G401 (cell line): Measurements from ENCODE around the gene EEF1E1. TPM values are rescaled to one million over a fixed set of nuclear protein-coding genes. Genes with fewer than 3 reads are reported as not detected.

Source experiments
- DNase-seq: peaks from one replicate; pipeline ENCODE4 v3.0.0-alpha.2; 2015; ENCODE audit warnings: low spot score
- in situ Hi-C: cut with HindIII; loops from 2 replicates; pipeline ENCODE4 v1.10.0; 2016; ENCODE audit warnings: low sequenced_read_pairs, mixed read lengths
- total RNA-seq: library from RNA; depleted of rRNA; stranded (reverse); fragments of >200 nt; shearing (Covaris generic); gene quantifications from 2 replicates; pipeline ENCODE4 v1.2.3, GENCODE V29; 2014; rRNA removed

Gene EEF1E1
- 162 and 198 TPM in 2 replicates for total RNA-seq

DNA sequence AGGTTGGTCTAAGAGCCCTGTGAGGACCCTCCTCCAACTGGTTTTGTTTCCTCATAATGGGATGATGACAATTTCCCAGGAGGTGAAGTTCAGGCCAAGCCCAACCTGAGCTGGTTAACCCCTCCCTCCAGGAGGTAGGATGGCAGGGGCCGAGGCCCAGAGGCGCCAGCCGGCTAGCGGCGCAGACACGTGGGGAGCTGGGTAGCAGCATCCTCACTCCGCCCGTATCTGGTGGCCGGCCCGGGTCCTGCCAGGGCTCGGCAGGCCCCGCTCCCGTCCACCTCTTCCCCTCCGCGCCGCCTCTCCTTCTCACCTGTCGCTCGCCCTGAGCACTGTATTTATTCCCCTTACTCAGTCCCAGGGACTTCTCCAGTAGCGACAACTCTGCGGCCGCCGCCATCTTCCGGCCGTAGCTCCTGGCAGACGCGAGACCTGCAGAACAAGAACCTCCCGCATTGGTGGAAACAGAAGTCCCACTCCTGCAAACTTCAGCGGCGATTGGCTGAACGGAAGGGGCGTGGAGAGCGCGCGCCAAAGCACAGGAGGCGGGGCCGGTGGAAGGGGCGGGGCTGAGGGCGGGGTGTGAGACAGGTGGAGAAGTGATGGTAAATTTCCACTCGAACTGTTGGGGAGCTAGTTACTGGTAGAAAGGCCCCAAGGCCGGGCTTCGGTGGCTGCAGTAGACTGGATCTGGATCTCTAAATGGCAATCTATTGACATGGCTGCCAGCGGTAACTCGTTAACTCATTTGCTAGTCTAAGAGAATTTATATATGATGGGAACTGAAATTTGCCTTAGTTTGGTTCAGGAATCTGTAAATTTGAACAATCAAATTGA is at the start of gene EEF1E1:
Gene EEF1E1, minus strand, starts transcription at position 427 of the 837 bp plus-strand sequence. Its CDS starts 27 bp downstream, at position 400.
- peak; percentile 99 for DNase-seq
- in situ Hi-C loops, result no loop called here

DNA sequence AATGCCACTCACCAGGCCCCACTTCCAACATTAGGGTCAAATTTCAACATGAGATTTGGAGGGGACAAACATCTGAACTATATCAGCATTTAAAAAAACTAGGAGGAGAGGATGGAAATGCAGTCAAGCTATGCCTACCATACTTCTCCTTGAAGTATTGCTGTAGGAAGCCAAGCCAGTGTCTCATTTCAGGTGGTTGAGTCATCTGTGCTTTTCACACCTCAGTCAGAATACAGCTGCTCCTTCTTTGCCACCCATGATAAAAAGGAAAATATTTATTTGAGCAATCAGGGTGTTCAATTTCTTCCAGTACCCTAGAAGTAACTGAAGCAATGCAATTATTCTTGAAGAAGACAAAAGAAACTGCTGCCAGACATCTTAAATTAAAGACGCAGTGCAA is 47.0 kb upstream of the EEF1E1 start:
- no peak for DNase-seq
- in situ Hi-C loops, result no loop called here

DNA sequence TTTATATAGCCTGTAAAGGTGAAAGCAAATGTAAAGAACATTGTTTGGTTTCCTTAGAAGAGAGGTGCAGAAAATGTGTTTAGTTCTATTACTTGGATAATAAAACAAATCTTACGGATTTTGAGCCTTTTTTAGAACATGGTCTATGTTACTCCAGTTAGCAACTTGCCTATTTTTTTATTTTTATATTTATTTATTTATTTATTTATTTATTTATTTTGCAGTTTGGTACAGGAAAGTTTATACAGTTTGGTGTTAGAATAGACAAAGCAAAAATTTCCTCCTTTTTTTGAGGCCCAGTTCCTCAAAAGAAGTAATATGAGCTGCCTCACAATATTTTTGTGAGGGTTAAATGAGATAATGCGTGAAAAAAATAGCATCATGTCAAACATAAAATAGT is 41.6 kb upstream of the EEF1E1 start:
- in situ Hi-C loops, result no loop called here
- DNase-seq, result no peak

DNA sequence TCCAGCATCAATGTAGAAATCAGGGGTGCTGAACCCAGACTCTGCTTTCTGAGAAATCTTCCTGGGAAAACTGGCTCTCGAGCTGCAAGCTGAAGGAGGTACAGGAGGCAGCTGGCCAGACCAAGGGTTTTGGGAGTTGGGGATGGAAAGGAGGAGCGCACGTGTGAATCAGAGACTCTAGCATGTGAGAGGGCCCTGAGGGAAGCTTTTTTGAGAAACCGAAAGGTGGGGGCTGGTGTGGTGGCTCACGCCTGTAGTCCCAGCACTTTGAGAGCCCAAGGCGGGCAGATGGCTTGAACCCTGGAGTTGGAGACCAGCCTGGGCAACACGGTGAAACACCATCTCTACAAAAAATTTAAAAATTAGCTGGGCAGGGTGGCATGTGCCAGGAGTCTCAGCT is 37.1 kb upstream of the EEF1E1 start:
- no peak for DNase-seq
- in situ Hi-C loops, result no loop called here

DNA sequence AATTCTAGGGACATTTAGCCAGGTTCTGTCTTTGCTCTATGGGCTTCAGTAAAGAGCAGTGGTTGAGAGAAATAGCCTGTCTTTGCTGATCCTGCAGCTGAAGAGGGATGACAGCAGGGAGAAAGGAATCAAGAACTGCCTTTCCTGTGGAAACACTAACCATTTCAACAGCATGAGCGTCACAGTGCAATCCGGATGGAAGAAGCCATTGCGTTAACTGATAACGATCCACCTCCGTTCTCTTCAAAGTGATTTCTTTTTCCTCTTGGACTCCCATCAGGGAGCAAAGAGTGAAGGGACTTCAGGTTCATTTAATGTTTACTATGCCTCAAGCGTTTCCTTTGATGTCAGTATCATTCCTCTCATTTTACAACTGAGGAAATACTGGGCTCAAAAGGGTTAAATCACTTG is 35.2 kb upstream of the EEF1E1 start:
- in situ Hi-C loops, result no loop called here
- no peak for DNase-seq

DNA sequence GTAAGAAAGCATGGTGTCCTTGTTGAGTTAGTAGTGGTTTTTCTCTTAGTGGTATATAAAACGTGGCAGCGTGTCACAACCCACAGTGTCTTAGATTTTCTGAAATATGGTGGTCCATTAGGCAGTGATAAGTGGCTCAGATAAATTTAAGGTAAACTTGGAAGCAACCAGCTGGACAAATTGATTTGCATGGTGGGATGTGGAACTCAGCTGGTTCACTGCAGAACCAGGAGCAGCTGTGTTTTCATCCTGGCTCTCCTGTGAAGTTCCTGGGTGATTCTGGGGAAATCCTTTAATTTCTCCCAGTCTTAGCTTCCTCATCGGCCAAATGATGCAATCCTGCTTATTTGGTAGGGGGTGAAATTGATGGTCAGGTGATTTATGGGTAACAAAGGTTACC is 32.9 kb upstream of the EEF1E1 start:
- in situ Hi-C loops, result no loop called here
- DNase-seq, result no peak

DNA sequence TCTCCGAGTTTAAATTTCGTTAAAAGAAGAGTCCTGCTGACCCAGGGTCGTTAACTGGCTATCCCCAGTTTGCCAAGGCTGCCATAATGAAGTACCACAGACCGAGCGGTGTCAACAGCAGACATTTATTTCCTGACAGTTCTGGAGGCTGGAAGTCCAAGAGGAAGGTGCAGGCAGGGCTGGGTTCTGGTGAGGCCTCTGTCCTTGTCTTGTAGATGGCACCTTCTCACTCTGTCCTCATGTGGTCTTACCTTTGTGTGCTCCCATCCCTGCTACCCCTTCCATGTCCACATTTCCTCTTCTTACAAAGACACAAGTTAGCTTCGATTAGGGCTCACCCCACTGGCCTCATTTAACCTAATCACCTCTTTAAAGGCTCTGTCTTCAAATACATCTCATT is 29.8 kb upstream of the EEF1E1 start:
- in situ Hi-C loops, result no loop called here
- peak; percentile 2 for DNase-seq

DNA sequence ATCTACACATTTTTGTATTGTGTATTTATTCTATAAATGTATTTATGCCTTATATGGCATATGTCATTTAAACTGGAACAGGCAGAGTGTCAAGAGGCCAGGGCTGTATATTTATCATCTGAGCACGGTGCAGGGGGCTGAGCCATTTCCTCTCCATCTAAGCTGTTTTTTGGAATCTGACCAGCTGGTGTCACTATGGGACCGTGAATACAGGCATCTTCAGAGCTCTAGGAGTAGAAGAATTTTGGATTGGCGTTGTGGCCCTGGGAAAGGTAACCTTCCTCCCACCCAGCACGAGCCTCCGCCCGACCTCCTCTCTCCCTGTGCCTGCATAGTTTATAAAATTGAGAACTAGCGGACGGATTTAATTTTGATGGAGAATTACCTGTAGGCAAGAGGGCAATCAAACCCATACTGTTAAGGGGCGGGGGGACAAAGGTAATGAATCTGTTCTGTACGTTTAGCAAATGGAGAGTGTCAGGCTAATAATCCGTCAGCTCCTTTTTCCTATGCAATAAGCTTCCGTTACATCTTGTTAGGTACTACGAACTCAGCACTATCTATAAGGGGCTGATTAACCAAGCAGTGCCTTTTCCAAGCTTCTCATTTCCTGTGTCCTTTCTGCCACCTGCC is 29.0 kb upstream of the EEF1E1 start:
- DNase-seq, result peak; percentile 59
- in situ Hi-C loops, result no loop called here

DNA sequence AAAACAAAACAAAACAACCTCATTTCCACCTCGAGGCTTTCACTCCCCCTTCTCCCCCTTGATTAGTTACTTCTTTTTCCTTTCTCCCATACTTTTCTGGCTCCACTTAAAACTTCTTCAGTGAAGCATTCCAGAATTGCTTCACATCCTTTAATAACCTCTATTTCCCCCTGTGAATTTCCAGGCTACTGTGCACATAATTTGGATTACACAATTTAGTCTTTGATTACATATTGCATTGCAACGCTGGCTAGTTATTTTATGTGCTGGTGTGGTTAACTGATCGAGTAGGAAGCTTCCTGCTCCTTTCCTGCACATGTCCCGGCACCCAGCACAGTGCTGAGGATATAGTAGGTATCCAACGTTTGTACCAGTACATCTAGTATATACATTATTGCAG is 28.1 kb upstream of the EEF1E1 start:
- in situ Hi-C loops, result no loop called here
- no peak for DNase-seq

DNA sequence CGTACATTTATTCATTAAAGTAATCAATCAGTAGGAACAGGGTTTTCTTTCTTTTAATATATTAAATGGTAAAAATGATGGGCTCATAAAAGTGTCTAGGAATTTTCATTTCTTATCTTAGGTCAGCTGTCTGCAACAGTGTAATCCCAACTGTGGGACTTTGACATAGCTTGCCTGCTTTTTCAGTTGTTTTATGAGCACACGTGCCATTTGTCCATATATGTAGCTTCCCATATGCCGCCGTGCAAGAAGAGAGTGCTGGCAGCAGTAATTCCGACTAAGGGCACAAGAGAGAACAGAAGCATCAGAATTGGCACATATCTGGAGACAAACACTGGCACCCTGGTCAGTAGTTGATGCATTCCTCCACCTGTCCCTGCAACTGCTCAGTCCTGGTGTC is 20.9 kb upstream of the EEF1E1 start:
- in situ Hi-C loops, result no loop called here
- no peak for DNase-seq

DNA sequence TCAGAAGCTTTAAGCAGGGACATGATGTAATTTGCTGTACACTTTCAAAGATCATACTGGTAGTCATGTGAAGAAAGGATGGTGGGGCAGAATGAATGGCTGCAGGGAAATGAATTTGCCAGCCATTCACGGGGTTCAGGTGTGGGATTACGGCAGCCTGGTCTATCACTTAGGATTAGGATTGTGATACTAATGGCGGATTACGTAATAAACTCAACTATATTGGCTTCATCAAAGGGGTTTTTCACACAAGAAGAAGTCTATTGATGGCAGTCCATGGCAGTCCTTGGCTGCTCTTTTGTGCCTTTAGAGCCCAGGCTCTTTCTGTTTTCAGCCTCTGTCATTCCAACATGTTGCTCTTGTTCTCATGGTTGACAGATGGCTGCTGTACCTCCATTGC is 12.6 kb upstream of the EEF1E1 start:
- in situ Hi-C loops, result loop anchor here (5.0 kb wide), 1 partner anchor 48 kb away; no protein-coding TSS in a partner anchor
- no peak for DNase-seq

DNA sequence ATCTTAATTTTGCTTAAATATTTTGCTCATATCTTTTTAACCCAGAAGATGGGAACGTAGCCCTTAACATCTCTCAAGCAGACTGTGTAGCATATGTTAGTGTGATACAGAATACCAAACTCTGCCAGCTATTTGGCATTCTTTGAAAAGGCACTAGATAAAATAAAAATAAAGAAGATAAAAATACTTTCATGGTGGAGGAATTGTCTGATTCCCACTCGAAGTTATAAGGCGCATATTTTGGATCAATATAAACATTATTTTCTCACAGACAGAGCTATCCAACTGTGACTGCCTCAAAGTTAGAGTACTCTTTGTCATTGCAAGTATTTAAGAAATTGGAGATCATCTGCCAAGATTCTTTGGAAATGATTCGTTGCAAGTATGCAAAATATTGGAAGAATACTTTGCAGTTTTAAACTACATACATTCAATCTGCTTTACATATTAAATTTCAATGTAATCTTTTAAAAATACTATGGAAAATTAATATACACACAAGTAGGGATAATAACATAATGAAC is 10.8 kb upstream of the EEF1E1 start:
- in situ Hi-C loops, result no loop called here
- no peak for DNase-seq

DNA sequence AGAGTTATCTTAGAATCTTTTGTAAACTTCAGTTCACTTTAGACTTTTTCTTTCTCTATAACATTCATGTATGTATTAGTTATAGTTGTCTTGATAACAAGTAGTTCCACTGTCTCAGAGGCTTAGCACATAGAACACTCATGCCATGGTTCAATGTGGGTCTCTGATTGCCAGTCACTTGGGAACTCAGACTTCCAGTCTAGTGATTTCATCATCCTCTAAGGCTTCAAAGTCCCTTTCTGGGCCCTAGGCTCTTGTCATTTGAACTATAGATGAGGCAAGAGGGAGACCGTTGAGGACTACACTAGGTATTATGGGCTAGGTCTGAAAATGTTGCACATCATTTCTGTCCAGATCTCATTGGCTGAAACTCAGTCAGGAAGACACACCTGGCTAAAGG is 8.4 kb upstream of the EEF1E1 start:
- in situ Hi-C loops, result no loop called here
- DNase-seq, result no peak

DNA sequence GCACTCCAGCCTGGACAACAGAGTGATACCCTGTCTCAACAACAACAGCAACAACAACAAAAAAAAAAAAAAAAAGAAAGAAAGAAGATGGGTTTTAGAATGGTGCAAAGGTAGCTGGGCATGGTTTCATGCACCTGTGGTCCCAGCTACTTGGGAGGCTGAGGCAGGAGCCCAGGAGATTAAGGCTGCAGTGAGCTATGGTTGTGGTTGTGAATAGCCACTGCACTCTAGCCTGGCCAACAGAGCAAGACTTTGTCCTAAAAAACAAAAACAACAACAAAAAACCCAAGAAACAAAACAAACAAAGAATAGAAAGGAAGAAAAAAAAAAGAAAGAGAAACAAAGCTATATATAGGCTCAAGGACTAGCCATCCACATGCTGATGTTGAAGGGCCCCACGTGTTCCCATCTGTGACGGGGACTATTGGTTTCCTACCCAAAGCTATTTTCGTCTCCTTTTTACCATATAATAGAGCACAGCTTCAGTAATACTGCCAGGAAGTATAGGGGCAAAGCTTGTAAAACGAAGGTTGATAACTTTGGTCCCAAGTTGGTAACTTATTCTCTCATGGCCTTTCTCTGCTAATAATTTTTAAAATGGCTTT is 7.9 kb upstream of the EEF1E1 start:
- in situ Hi-C loops, result no loop called here

DNA sequence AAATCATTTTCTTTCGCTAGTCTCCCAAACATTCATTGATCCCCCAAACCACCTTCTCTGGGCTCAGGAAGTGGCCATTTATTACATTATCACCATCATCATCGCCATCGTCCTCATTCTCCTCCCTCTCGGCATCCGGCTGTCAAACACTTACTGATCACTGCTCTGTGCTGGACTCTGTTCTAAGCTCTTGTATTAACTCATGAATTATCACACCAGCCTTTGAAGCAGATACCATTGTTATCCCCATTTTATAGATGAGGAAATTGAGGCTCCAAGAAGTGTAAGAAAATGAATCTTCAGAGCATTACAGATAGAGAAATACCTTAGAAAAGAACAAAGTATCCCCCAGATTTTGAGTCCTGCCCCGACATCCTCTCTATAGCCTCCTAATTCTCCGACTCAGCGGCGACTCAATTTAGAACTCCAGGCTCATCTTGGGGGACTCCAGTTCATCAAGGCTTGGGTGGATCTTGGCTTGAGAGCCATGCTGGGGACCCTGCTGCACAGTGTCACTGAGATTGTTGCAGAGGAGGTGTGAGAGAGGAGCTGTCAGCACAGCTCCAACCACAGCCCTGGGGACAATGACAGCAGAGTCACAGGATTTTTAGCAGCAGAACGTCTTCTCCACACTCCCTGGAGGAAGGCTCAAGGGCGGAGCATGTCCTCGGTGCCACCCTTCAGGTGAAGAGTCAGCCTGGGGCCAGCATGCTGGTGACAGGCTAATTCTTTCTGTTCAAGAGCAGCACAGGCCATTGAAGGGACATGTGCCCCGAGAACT is 6.6 kb upstream of the EEF1E1 start:
- in situ Hi-C loops, result no loop called here
- no peak for DNase-seq

More for the DNA sequence above, 7.9 kb upstream of the EEF1E1 start:
- no peak for DNase-seq

DNA sequence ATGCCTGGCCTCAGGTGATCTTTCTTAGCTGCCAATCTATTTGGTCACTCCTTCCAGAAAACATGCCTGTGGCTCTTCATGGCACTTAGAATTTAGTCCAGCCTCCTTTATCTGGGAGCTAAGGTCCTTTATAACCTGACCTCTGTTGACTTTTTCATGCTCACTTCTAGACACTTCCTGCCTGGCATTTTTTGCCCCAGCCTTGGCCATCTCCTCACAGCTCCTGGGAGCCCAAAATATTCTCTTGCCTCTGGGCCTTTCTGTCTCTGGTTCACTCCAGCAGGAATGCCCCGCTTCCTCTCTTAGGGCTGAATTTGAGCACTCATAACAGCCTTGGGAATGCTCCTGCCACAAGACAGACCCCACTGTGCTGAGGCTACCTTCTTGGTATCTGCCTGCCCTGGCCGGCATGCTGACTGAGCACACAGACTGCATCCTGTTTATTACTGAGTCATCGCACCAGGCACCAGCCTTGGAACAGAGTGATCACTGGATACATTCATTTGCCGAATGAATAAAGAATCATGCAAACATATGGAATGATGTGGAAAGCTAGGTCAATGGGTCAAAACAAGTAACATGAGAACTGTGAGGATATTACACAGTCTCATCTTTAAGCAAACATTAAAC is 5.8 kb upstream of the EEF1E1 start:
- DNase-seq, result no peak
- in situ Hi-C loops, result no loop called here

DNA sequence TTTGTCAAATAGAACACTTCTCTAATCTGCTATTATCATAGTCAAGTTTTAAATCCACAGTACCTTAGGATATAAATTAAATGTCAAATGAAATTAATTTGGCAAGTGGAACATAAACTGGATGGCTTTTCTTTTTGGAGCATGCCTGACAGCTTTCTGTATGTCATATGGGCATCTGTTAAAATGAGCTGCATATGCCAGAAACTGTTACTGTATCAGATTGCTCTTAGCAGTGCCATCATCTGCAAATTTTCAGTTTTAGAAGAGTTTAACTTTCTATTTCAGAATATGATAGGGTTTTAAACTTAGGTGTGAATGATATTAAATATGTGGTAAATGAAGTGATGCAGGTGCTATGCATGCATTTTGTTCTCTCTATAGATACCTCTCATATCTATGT is 3.4 kb upstream of the EEF1E1 start:
- DNase-seq, result no peak
- in situ Hi-C loops, result no loop called here

DNA sequence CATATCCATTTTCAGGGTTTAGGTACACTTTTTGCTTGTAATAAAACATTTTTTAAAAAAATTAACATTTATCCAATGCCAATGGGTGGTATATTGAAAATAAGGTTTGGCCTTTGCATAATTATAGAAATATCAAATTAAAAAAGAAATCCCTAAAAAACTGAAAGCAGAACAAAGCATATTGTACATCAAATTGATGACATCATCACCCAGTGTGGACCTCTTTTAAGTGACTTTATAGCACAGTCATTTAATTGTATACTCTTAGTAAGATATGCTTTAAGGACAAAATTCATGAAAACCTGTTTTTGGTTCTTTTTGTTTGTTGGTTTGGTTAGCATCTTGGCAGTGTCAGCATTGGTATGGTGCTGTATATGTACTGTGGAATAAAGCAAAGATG is 1.4 kb upstream of the EEF1E1 start:
- in situ Hi-C loops, result no loop called here

More for the DNA sequence above, 1.4 kb upstream of the EEF1E1 start:
- DNase-seq, result no peak
